ENCODE results near the gene PCED1B. TPM values are rescaled to one million over a fixed set of nuclear protein-coding genes. Genes with fewer than 3 reads are reported as not detected.
A peak's percentile ranks its signal among the peaks of the same experiment; 100 is the strongest.
"Not testable (repeated sequence)": the region's sequence is repeated elsewhere in the genome, so short reads cannot be mapped to it uniquely, and the experiment has no call there.

PCED1B gene
- total RNA-seq, 1 donor from 2014 or later: 22.1 TPM

DNA sequence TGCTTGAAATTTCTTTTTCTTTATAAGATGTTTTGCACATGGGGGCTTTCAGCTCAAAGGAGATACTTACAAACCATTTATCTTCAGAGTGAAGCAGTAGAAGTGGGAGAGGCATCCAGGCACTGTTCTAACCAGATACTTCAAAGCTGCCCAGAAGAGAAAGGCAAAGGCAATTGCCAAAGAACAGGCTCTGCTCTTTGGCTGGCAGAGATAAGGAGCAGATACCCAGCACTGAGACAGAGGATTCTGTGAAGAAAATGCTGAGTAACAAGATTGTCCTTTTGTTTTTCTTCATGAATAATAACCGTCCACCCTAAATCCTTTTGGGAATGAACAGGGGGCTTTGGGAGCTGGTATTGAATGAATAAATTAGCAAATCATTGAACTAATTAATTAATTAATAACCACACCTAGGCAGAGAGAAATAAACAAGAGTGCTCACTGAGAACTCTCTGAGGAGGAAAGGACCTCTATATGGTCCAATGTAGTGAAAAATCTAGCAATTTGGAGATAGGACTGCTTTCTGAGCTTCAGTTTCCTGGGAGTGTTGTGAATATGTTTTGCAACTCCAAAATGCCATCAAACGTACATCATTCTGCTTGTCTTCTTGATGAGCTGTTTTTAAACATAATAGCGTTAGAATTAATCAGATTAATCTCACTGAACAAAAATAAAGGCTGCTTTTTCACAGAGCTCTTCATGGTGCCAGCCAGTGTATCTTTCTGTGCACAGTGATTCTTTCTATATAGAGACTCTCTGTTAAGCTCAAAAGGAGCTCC, 193.2 kb downstream of the PCED1B start:
- DNase-seq (ENCODE audit: low spot score): no peak

DNA sequence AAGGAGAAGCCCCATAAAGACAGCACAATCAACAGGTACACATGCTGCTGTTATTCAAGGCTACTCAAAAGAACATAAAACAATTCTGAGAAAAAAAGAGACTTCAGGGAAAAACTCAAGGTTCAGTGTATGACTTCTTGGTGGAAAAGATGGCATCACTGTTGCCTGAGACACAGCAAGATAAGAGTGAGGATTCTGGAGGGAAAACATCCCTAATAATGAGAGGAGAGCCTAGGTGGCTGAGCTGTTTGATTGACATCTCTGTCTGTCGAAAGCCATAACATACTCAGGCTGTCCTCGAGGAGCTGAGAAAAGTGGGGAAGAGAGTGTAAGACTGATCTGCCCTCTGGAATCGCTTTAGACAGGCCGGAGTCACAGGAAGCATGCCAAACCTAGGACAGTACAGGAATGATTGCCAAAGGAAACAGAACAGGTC, 193.8 kb downstream of the PCED1B start:
- no peak for DNase-seq (ENCODE audit: low spot score)

GRCh38 chr12:47274760-47275159, 195.3 kb downstream of the PCED1B start:
- no peak for DNase-seq (ENCODE audit: low spot score)

- no peak for DNase-seq (ENCODE audit: low spot score)
Measured at GRCh38 chr12:47276253-47276620, 196.8 kb downstream of the PCED1B start.

- DNase-seq (ENCODE audit: low spot score): peak; percentile 73
Measured at GRCh38 chr12:47276621-47277309, 197.3 kb downstream of the PCED1B start.

DNA sequence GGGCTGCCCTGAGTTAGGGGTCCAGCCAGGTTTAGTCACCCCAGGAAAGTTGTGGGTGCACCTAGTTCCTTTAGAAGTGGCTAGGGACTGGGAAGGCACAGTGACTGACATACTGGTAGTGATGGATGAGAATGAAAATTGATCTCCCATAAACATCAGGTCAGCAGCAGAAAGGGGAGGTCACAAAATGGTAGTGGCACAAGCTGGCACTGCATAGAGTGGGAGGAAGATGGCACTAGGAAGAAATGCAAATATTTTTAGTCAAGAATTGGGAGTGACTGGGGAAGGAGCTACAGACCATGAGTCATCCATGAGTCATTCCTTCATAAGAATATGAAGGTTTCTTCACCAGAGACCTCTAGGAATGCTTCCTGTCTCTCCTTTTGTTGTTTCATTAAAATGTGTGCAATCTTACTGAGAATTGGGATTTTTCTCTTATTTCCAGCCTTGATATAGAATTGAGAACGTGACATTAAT, 198.6 kb downstream of the PCED1B start:
- no peak for DNase-seq (ENCODE audit: low spot score)

DNA sequence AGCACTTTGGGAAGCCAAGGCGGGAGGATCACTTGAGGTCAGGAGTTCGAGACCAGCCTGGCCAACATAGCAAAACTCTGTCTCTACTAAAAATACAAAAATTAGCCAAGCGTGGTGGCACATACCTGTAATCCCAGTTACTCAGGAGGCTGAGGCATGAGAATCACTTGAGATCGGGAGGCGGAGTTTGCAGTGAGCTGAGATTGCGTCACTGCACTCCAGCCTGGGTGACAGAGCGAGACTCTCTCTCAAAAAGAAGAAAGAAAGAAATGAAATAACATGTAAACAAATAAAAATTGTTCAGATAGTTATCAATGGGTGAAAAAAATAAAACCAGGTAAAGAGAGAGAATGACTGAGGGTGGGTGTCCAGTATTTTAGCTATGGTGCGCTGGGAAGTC, 200.3 kb downstream of the PCED1B start:
- DNase-seq (ENCODE audit: low spot score): not testable (repeated sequence)

- DNase-seq (ENCODE audit: low spot score): no peak
Measured at GRCh38 chr12:47280543-47281300, 201.3 kb downstream of the PCED1B start.

DNA sequence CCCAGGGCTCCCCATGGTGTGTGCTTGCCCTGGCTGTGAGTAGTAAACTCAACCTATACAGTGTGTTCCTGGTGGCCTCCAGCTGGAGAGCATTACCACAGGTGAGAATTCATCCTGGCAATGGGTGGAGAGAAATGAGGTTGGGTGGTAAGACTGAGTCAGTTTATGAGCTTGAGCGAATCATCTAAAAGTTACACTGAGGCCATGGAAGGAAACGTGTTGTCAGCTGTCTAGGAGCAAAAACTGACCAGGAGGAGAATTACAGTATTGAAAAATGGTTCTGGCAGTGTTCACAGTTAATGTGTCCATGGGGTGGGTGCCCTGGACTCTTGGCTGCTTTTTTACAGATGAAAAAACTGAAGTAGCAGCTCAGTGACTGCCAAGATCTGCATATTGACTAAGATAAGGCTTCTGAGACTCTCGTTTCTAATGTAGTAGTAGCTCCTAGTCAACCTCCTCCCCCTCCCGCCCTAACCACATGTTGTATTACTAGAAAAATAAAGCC, 202.3 kb downstream of the PCED1B start:
- DNase-seq (ENCODE audit: low spot score): no peak

DNA sequence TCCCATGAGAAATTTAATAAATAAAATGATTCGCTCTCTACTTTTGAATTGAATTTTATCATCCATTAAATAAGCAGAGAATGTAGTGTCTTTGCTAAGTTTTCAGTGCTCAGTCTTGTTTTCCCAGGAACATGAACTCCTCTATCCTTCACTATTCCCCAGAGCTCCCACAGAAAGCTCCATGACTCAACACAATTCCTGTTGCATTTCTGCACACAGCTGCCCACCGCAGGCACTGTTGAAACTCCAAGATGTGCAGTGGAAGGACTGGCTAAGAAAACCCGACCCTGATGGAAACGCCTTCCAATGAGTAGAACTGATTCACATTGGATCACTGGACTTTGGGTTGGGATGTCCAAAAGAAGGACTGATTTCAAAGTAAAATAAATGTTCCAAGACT, 202.8 kb downstream of the PCED1B start:
- no peak for DNase-seq (ENCODE audit: low spot score)

Other genes with a start within 250 kb of the PCED1B start
- gene AMIGO2, start 338 bp downstream of the PCED1B start, total RNA-seq: 61.7 TPM